22Rv1 (cell line): ENCODE measurements around the gene MCF2L.

Experiments
- H3K27ac ChIP-seq: fragments of 450-650 bp; 2 replicates; pipeline ENCODE4 v1.5.1; 2017
- ZFX ChIP-seq: fragments of 450-650 bp; IDR thresholded peaks from 2 replicates; pipeline ENCODE4 v1.6.1; 2017; ENCODE audit warnings: antibody characterized with exemption, borderline replicate concordance
- TF ChIP-seq, protein P1 (sequence below): fragments of 450-650 bp; IDR thresholded peaks from 2 replicates; pipeline ENCODE4 v1.5.1; 2017; ENCODE audit warnings: mild to moderate bottlenecking

The MCF2L gene

DNA sequence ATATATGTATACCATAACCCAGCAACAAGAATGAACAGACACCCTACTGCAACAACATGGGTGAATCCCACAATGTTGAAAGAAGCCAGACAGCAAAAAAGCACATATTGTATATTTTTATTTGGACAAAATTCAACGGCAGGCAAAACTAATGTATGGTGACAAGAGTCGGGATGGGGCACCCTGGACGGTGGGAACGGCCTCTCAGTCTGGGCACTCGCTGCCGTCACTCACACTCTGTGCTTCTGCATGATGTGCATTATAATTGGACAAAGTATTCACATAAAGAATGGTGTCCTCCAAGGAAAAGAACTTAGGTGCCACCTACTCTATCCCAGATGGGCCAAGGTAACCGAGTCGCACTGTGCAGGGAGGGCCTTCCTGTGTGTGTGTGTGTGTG is 71.0 kb downstream of the MCF2L start:
- no peak overlapping the region for H3K27ac ChIP-seq
- TF ChIP-seq, protein P1, sequence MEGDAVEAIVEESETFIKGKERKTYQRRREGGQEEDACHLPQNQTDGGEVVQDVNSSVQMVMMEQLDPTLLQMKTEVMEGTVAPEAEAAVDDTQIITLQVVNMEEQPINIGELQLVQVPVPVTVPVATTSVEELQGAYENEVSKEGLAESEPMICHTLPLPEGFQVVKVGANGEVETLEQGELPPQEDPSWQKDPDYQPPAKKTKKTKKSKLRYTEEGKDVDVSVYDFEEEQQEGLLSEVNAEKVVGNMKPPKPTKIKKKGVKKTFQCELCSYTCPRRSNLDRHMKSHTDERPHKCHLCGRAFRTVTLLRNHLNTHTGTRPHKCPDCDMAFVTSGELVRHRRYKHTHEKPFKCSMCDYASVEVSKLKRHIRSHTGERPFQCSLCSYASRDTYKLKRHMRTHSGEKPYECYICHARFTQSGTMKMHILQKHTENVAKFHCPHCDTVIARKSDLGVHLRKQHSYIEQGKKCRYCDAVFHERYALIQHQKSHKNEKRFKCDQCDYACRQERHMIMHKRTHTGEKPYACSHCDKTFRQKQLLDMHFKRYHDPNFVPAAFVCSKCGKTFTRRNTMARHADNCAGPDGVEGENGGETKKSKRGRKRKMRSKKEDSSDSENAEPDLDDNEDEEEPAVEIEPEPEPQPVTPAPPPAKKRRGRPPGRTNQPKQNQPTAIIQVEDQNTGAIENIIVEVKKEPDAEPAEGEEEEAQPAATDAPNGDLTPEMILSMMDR = no peak
- no peak for TF ChIP-seq ZFX

GRCh38 chr13:113040597-113041292 is 71.7 kb downstream of the MCF2L start:
- TF ChIP-seq ZFX = no peak
- TF ChIP-seq, protein P1 = no peak
- H3K27ac ChIP-seq = no peak overlapping the region

- TF ChIP-seq ZFX = no peak
- TF ChIP-seq, protein P1 = no peak
- H3K27ac ChIP-seq = no peak overlapping the region
Observed at GRCh38 chr13:113041293-113041690, 72.3 kb downstream of the MCF2L start.

GRCh38 chr13:113041896-113042295 is 72.9 kb downstream of the MCF2L start:
- TF ChIP-seq, protein P1 = no peak
- TF ChIP-seq ZFX = no peak
- no peak overlapping the region for H3K27ac ChIP-seq

GRCh38 chr13:113042456-113042855 is 73.4 kb downstream of the MCF2L start:
- TF ChIP-seq, protein P1 = no peak
- TF ChIP-seq ZFX = no peak
- H3K27ac ChIP-seq = no peak overlapping the region

DNA sequence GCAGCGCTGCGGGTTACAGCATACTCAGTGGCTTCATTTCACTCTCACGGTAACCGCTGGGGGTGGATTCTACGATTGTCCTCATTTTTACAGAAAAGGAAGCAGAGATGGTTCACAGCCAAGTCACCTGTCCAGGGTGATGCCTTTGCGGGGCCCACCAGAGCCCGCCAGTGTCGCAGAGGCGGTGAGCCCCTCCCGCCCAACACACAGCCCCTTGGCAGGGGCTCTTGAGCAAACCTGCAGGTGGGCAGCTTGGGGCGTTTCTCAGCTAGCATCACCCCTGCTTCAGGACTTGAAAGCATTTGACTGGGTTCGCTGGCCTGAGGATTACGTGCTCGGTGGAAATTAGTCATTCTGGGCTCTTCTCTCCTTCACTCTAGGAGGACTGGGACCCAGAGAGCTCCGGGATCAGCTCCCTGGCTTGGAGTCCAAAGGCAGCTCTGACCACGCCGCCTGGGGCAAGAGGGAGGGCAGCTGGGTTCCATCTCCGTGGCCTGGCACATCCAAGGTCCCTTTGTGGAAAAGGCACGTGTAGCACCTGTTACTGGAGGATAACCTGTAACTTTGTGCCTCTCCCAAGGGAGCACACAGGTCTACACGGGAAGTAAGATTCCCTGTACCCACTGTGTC is 74.1 kb downstream of the MCF2L start:
- no peak for TF ChIP-seq ZFX
- TF ChIP-seq, protein P1 = no peak
- no peak overlapping the region for H3K27ac ChIP-seq

DNA sequence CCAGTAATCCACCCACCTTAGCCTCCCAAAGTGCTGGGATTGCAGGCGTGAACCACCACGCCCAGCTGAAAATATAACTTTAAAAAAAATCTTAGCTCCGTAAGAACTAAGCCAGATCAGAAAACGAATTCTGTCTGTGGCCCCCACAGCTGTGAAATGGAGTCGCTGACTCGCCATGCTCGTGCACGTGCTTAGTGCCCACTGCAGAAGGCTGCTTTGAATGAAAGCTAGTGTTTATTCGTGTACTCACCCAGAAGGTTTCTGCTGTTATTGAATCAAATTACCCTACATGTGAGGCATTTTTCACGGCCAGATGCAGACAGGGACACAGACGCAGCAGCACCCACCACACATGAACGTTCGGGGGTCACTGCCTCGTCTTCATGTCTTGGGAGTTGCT is 74.9 kb downstream of the MCF2L start:
- no peak overlapping the region for H3K27ac ChIP-seq
- no peak for TF ChIP-seq ZFX
- TF ChIP-seq, protein P1 = no peak
